ENCODE data around the gene NQO1. TPM values are rescaled to one million over a fixed set of nuclear protein-coding genes. Genes with fewer than 3 reads are reported as not detected.

The NQO1 gene
- total RNA-seq, 3 donors from 2014 or later = 41.2 to 133 (median 87.4) TPM

- TF ChIP-seq CTCF (IDR thresholded peaks at IDR 0.05) = no peak
- Histone ChIP-seq H3K4me1 (ENCODE audit: low read depth) (no peaks in the 10 kb centered on the region), H3K9me3 (no peaks in the 10 kb centered on the region), H3K4me3 (no peak overlapping the region), H3K36me3 (ENCODE audit: low read depth) (peaks cover 4% of the 10 kb centered on the region)
- no peak for DNase-seq
- intact Hi-C loops (cut with DNase I, micrococcal nuclease) = loop anchor here in 1 of 2 donors (10.0 kb wide), 1 partner anchor 188 kb away; no protein-coding TSS in a partner anchor
- no peak for ATAC-seq
Measured at GRCh38 chr16:69662901-69663300, 63.5 kb downstream of the NQO1 start.

- TF ChIP-seq CTCF (IDR thresholded peaks at IDR 0.05) = no peak
- DNase-seq (no peak), ATAC-seq (no peak)
- no peak overlapping the region for H3K4me3 ChIP-seq
- no peaks in the 10 kb centered on the region for H3K9me3 ChIP-seq
- H3K4me1 ChIP-seq (ENCODE audit: low read depth) = no peaks in the 10 kb centered on the region
- intact Hi-C loops (cut with DNase I, micrococcal nuclease) = loop anchor here in 1 of 2 donors (10.0 kb wide), 1 partner anchor 185 kb away; no protein-coding TSS in a partner anchor
- peaks cover 4% of the 10 kb centered on the region for H3K36me3 ChIP-seq (ENCODE audit: low read depth)
Measured at GRCh38 chr16:69660166-69660565, 66.2 kb downstream of the NQO1 start.

Other genes with a start within 250 kb of the NQO1 start
- gene NFAT5, start 160.6 kb downstream of the NQO1 start, total RNA-seq = 10 to 100 TPM; 29.1 to 48.4 (median 39.8) TPM
- gene NOB1, start 28.4 kb upstream of the NQO1 start, total RNA-seq = 10 to 100 TPM; 36.1 to 38.9 (median 36.4) TPM
- 100 to 1,000 TPM in 1 of 3 donors, 10 to 100 TPM in 2; 70.2 to 110 (median 94.2) TPM for gene WWP2, start 35.8 kb upstream of the NQO1 start, total RNA-seq
- 1 to 10 TPM in 2 of 3 donors, under 1 TPM in 1; 0.43 to 2.9 (median 1.6) TPM for gene CLEC18A, start 224.8 kb upstream of the NQO1 start, total RNA-seq

Measured in mucosa of descending colon (tissue), 3 donors.